Body of pancreas (tissue), 4 donors: ENCODE data around the gene PRUNE2. TPM values are rescaled to one million over a fixed set of nuclear protein-coding genes. Genes with fewer than 3 reads are reported as not detected.

Experiments
- ATAC-seq: fragments of 150-250 bp; one replicate; pipeline ENCODE4 v1.9.1; 2016
- DNase-seq, 4 donors: peaks; one replicate each; pipeline ENCODE4 v3.0.0-alpha.2; 2019
- H3K27ac ChIP-seq, 4 donors: fragments of 200-600 bp; sonication (generic); 1 replicate in 3 of 4; 2 replicates in 1 of 4; pipeline versions ENCODE4 v1.5.1 to v1.6.1; 2016 to 2019; ENCODE audit warnings: mild to moderate bottlenecking in 1 of 4, mixed read lengths in 1 of 4, moderate library complexity in 1 of 4
- H3K27me3 ChIP-seq, 2 donors: fragments of 200-600 bp; sonication (generic); one replicate each; pipeline ENCODE4 v1.6.0; 2016; ENCODE audit warnings: mild to moderate bottlenecking in 1 of 2
- H3K36me3 ChIP-seq, 2 donors: fragments of 200-600 bp; sonication (generic); replicated peaks in 1 of 2; 2 replicates each; pipeline ENCODE4 v1.5.1; 2016; ENCODE audit warnings: low read depth in 2 of 2; ENCODE audit not compliant: insufficient read depth in 1 of 2
- H3K4me1 ChIP-seq: fragments of 200-600 bp; sonication (generic); one replicate; pipeline ENCODE4 v1.6.0; 2016
- H3K4me3 ChIP-seq, 2 donors: fragments of 200-600 bp; sonication (generic); 1 replicate in 1 of 2; 2 replicates in 1 of 2; pipeline ENCODE4 v1.5.1; 2016 to 2019
- H3K9me3 ChIP-seq, 3 donors: fragments of 200-600 bp; sonication (generic); 1 replicate in 2 of 3; 2 replicates in 1 of 3; pipeline ENCODE4 v1.5.1; 2016
- POLR2A ChIP-seq, 3 donors: fragments of 450-650 bp; IDR thresholded peaks; one replicate each; pipeline ENCODE4 v1.6.1; 2016; ENCODE audit warnings: antibody characterized with exemption in 3 of 3, mild to moderate bottlenecking in 2 of 3
- WGBS, 2 donors: methylation state at CpG; one replicate each; pipeline ENCODE4 v1.1.5; 2017; 5-methylcytosine and 5-hydroxymethylcytosine counted together
- intact Hi-C: fragments of 100-400 bp; cut with DNase I; formaldehyde crosslinking; loops from one replicate; pipeline ENCODE4 v1.15.1; 2023
- total RNA-seq, 2 donors: library from RNA; depleted of rRNA; stranded (reverse); fragments of >200 nt; gene quantifications; one replicate each; pipeline ENCODE4 v1.1.0, GENCODE V29; 2016
- TF ChIP-seq, protein P1 (sequence below), 7 experiments: fragments of 450-650 bp in 4 of 7; fragments of 200-600 bp in 3 of 7; sonication (generic) in 3 of 7; IDR thresholded peaks; one replicate each; pipeline ENCODE4 v1.5.1; 2016 to 2019; ENCODE audit warnings: antibody characterized with exemption in 7 of 7

PRUNE2 gene
- total RNA-seq, 2 donors from 2014 or later, result 3.9 to 15.2 TPM

DNA sequence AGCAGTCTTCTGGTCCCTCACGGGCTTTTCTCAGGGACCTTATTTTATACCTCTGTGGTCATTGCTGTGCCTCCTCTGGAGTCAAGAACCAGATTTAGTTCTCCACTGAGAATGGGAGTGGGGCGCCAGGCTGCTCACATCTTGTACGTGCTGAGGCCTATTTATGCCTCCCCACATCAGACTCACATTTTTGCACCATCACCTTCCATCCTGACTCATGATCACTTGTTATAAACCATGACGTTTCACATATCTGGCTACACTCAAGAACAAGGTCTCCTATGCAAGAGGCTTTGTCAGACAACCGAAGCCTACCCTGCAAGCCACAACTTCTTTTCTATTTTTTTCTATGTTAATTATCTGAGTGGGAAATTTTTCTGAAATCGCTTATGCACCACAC, 10.7 kb downstream of the PRUNE2 start:
- H3K27ac ChIP-seq, result no peak overlapping the region
- 59 to 73% methylated on average over 6 of the region's 6 CpGs for WGBS, 2 donors
- H3K4me1 ChIP-seq, result no peaks in the 10 kb centered on the region
- H3K36me3 ChIP-seq, result no peaks in the 10 kb centered on the region
- H3K9me3 ChIP-seq, result no peaks in the 10 kb centered on the region
- TF ChIP-seq, protein P1, sequence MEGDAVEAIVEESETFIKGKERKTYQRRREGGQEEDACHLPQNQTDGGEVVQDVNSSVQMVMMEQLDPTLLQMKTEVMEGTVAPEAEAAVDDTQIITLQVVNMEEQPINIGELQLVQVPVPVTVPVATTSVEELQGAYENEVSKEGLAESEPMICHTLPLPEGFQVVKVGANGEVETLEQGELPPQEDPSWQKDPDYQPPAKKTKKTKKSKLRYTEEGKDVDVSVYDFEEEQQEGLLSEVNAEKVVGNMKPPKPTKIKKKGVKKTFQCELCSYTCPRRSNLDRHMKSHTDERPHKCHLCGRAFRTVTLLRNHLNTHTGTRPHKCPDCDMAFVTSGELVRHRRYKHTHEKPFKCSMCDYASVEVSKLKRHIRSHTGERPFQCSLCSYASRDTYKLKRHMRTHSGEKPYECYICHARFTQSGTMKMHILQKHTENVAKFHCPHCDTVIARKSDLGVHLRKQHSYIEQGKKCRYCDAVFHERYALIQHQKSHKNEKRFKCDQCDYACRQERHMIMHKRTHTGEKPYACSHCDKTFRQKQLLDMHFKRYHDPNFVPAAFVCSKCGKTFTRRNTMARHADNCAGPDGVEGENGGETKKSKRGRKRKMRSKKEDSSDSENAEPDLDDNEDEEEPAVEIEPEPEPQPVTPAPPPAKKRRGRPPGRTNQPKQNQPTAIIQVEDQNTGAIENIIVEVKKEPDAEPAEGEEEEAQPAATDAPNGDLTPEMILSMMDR (IDR thresholded peaks at IDR 0.05), result no peak
- no peak for TF ChIP-seq POLR2A (IDR thresholded peaks at IDR 0.05)
- H3K4me3 ChIP-seq, result no peak overlapping the region
- DNase-seq (no peak), ATAC-seq (no peak)
- intact Hi-C loops, result no loop called here
- no peaks in the 10 kb centered on the region for H3K27me3 ChIP-seq

DNA sequence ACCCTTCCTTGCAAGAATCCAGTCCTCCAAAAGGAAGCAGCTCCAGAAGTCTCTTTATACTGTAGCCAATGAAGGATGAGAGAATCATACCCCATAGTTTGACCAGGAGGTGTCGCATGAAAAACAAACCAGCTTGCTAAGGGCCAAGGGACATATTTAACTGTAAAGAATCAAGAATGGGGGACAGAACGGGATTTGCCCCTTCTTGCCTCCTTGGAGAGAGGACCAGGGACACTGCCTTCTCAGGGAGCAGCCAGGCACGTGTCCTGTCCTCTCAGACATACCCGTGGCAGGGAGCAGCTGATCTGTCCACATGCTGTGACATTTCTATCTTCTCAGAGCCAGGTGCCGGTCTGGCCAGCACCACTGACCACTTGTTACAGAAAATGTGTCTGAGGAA, 11.7 kb downstream of the PRUNE2 start:
- intact Hi-C loops, result no loop called here
- no peak overlapping the region for H3K27ac ChIP-seq

DNA sequence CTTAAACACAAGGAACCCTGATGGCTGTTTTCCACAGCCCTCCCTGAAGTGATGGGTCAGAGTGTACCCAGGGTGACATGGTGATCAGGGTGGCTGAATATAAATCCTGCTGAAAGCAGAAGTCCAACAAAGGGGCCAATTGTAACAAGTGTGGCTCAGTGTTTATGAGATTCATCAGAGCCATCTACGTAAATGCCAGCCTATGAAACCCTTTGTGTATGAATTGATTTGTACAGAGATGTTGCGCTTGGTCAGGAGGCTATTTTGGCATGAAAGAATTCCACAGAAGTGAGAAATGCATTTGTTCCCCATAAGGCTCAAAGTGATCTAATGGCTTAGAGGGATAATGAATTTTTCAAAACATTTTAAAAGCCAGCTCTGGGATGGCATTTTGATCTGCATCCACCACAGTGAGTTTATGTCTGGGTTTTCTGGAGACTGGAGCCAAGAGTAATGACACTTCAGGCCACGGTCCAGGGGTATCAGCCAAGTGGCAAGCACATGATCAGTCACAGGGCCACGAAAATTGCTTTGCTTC, 12.4 kb downstream of the PRUNE2 start:
- Histone ChIP-seq H3K9me3 (no peaks in the 10 kb centered on the region), H3K4me3 (no peak overlapping the region), H3K27ac (no peak overlapping the region), H3K27me3 (no peaks in the 10 kb centered on the region), H3K4me1 (no peaks in the 10 kb centered on the region), H3K36me3 (no peaks in the 10 kb centered on the region)
- WGBS, 2 donors, result 61 to 66% methylated on average over 4 of the region's 4 CpGs
- no peak for DNase-seq
- ATAC-seq, result no peak
- no peak for TF ChIP-seq POLR2A (IDR thresholded peaks at IDR 0.05)
- TF ChIP-seq, protein P1 (IDR thresholded peaks at IDR 0.05), result no peak
- intact Hi-C loops, result no loop called here

More for the DNA sequence above, 11.7 kb downstream of the PRUNE2 start:
- Histone ChIP-seq H3K4me1 (no peaks in the 10 kb centered on the region), H3K27me3 (no peaks in the 10 kb centered on the region), H3K9me3 (no peaks in the 10 kb centered on the region), H3K4me3 (no peak overlapping the region), H3K36me3 (no peaks in the 10 kb centered on the region)
- WGBS, 2 donors, result 58 to 73% methylated on average over 4 to 5 of the region's 5 CpGs
- TF ChIP-seq, protein P1 (IDR thresholded peaks at IDR 0.05), result no peak
- no peak for TF ChIP-seq POLR2A (IDR thresholded peaks at IDR 0.05)
- DNase-seq (no peak), ATAC-seq (no peak)

DNA sequence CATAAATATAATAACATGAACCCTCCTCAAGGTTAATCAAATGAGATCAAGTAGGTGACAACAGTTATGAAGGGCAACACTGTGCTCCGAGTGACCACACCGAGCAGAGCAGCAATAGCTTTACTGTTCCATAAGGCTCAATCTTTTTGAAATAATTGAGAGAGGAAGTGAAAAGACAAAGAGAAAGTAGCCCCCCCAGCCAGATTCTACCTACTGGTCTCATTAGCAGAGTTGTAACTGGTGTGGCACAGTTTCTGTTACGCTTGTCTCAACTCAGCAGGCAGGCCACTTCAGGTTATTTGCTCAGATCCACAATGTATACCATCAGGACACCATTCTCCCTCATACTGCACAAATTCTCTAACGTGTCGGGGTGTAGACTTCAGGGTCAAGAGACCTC, 14.0 kb downstream of the PRUNE2 start:
- H3K27me3 ChIP-seq, result no peaks in the 10 kb centered on the region
- H3K9me3 ChIP-seq, result no peaks in the 10 kb centered on the region
- DNase-seq, result no peak
- no peak overlapping the region for H3K27ac ChIP-seq
- 73 to 81% methylated on average over 5 of the region's 5 CpGs for WGBS, 2 donors
- ATAC-seq, result no peak
- TF ChIP-seq POLR2A (IDR thresholded peaks at IDR 0.05), result no peak
- TF ChIP-seq, protein P1 (IDR thresholded peaks at IDR 0.05), result no peak
- H3K4me1 ChIP-seq, result no peaks in the 10 kb centered on the region
- no peaks in the 10 kb centered on the region for H3K36me3 ChIP-seq
- intact Hi-C loops, result no loop called here
- no peak overlapping the region for H3K4me3 ChIP-seq

DNA sequence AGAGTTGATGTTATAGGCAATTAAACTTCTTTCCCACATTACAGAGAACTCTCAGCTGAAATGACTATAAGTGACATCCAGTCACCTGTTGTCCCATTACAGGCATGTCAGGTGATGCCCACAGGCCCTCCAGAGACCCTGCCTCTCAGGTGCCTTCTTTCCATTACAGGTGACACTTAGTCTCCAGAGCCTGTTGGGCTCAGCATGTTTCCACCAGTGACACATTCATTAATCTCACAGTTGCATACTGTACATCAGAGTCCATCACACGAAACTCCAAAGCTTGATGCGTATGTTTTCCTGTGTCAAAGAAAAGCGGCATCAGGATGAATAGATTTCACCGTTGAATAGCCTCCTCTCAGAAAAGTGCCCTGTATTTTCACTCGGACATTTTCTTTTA, 14.6 kb downstream of the PRUNE2 start:
- DNase-seq, result no peak
- Histone ChIP-seq H3K36me3 (no peaks in the 10 kb centered on the region), H3K4me3 (no peak overlapping the region), H3K9me3 (no peaks in the 10 kb centered on the region), H3K27ac (no peak overlapping the region), H3K4me1 (no peaks in the 10 kb centered on the region), H3K27me3 (no peaks in the 10 kb centered on the region)
- intact Hi-C loops, result no loop called here
- 76 to 77% methylated on average over 5 of the region's 5 CpGs for WGBS, 2 donors
- no peak for ATAC-seq
- TF ChIP-seq, protein P1 (IDR thresholded peaks at IDR 0.05), result no peak
- no peak for TF ChIP-seq POLR2A (IDR thresholded peaks at IDR 0.05)
